ENCODE data around the gene ESRRB.

- TF ChIP-seq, protein P1, sequence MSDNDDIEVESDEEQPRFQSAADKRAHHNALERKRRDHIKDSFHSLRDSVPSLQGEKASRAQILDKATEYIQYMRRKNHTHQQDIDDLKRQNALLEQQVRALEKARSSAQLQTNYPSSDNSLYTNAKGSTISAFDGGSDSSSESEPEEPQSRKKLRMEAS (IDR thresholded peaks at IDR 0.05): no peak
- TF ChIP-seq ZBTB7A (IDR thresholded peaks at IDR 0.05; ENCODE audit: low read depth) (no peak), RAD21 (IDR thresholded peaks at IDR 0.05; ENCODE audit: low read depth) (no peak), EP300 (IDR thresholded peaks at IDR 0.05; ENCODE audit: borderline replicate concordance) (no peak), CEBPB (IDR thresholded peaks at IDR 0.05) (no peak), YY1 (IDR thresholded peaks at IDR 0.05; ENCODE audit: low read depth) (no peak), CREB1 (IDR thresholded peaks at IDR 0.05; ENCODE audit: low read depth) (no peak), NFIC (IDR thresholded peaks at IDR 0.05) (no peak), TAF1 (IDR thresholded peaks at IDR 0.05; ENCODE audit: low read depth) (no peak), FOXM1 (IDR thresholded peaks at IDR 0.05; ENCODE audit: borderline replicate concordance, low read depth) (no peak)
- TF ChIP-seq, protein P2, sequence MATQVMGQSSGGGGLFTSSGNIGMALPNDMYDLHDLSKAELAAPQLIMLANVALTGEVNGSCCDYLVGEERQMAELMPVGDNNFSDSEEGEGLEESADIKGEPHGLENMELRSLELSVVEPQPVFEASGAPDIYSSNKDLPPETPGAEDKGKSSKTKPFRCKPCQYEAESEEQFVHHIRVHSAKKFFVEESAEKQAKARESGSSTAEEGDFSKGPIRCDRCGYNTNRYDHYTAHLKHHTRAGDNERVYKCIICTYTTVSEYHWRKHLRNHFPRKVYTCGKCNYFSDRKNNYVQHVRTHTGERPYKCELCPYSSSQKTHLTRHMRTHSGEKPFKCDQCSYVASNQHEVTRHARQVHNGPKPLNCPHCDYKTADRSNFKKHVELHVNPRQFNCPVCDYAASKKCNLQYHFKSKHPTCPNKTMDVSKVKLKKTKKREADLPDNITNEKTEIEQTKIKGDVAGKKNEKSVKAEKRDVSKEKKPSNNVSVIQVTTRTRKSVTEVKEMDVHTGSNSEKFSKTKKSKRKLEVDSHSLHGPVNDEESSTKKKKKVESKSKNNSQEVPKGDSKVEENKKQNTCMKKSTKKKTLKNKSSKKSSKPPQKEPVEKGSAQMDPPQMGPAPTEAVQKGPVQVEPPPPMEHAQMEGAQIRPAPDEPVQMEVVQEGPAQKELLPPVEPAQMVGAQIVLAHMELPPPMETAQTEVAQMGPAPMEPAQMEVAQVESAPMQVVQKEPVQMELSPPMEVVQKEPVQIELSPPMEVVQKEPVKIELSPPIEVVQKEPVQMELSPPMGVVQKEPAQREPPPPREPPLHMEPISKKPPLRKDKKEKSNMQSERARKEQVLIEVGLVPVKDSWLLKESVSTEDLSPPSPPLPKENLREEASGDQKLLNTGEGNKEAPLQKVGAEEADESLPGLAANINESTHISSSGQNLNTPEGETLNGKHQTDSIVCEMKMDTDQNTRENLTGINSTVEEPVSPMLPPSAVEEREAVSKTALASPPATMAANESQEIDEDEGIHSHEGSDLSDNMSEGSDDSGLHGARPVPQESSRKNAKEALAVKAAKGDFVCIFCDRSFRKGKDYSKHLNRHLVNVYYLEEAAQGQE (IDR thresholded peaks at IDR 0.05; ENCODE audit: low read depth): no peak
- TF ChIP-seq, protein P3, sequence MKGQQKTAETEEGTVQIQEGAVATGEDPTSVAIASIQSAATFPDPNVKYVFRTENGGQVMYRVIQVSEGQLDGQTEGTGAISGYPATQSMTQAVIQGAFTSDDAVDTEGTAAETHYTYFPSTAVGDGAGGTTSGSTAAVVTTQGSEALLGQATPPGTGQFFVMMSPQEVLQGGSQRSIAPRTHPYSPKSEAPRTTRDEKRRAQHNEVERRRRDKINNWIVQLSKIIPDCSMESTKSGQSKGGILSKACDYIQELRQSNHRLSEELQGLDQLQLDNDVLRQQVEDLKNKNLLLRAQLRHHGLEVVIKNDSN (IDR thresholded peaks at IDR 0.05): no peak
Measured at GRCh38 chr14:76423534-76423933, 47.6 kb downstream of the ESRRB start.
